Cardiac fibroblast (primary cell): ENCODE measurements around the gene MLC1.

Experiments used
- DNase-seq, 2 donors: peaks; one replicate each; pipeline versions ENCODE4 v3.0.0 to v3.0.0-alpha.2; 2010; ENCODE audit warnings: low read depth in 2 of 2
- H3K4me3 ChIP-seq, 2 donors: replicated peaks in 1 of 2; 1 replicate in 1 of 2; 2 replicates in 1 of 2; pipeline ENCODE4 v1.5.1; 2011; ENCODE audit warnings: low read depth in 2 of 2, low read length in 2 of 2, mild to moderate bottlenecking in 2 of 2, moderate library complexity in 1 of 2
- CTCF ChIP-seq: IDR thresholded peaks from one replicate; pipeline ENCODE4 v1.5.1; 2011; ENCODE audit warnings: low read depth, mild to moderate bottlenecking, low read length, inconsistent platforms

The MLC1 gene

DNA sequence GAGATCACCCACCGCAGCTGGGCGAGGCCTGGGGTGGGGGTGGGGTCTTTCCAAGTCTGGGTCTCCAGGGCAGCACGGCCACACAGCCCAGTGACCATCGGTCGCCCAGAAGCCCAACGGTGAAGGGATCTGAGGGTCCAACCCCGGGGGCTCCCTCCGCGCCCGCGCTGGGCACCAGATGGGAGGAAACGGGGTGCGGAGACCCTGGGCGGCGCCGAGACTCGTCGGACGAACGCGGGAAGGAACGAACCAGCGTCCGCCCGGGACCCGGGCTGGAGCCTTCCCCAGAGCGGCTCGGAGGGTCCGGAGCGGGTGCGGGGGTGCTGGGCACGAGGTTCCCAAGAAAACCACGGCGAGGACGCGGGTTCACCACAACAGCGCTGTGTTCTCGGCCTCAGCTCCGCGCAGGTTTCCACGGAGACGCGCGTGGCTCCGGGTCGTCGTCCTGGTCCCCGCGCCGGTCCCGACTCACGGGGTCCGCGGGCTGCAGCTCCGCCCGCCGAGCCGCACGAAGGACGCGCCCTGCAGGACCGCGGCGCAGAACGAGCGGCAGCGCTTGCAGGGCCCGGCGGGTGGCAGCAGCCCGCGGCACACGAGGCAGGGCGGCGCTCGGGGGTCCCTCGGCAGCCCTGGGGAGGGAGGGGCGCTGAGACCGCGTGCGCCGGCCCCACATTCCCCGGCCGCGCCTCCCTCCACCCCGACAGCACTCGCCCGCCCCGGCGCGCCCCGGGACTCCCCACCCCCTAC lies 70.4 kb downstream of the MLC1 start:
- no peak overlapping the region for H3K4me3 ChIP-seq
- no peak for DNase-seq
- TF ChIP-seq CTCF: no peak

GRCh38 chr22:50014053-50014501 lies 71.1 kb downstream of the MLC1 start:
- TF ChIP-seq CTCF: no peak
- no peak overlapping the region for H3K4me3 ChIP-seq
- no peak for DNase-seq

DNA sequence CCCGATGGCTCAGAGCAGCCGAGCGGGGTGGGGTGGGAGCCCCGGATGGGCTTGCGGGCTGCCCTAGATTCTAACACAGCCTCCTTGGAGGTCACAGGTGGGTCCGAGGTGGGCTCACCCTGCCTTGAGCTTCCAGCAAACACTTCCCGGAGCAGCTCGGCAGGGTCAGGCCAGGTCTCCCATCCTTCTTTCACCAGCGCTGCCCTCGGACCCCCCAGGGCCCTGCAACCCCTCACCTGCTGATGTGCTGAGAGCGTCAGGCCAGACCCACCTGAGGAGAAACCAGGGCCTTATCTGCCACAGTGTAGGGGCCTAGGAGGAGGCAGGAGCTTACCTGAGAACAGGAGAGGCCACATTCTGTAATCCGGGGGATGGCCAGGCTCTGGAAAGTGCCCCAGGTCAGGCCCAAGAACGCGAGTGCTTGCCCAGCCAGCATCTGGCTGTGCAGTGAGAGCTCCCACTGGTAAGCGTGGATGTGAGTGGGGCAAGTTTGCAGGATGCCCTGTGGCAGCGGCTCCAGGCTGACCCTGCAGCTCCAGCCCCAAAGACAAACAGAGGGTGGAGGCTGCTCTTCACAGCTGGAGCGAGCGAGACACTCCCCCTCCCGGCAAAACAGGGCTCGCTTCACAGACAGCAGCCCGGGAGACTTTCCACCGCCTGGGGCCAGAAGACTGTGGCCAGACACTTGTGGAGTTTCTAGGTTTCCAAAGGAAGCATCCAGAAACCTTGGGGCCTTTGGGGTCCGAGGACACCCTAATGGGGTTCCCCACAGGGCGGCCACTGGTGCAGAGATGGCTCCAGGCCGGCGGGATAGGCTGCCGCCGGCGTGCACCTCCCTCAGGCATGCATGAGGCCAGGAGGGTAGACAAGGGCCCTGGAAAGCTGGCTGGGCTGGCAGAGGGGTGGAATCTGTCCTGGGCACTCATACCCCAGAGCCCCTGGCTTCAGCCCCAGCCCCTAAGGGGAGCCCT lies 72.7 kb downstream of the MLC1 start, which contains the start of gene IL17REL:
IL17REL (minus strand) TSS at position 555 of the 971 bp plus-strand sequence; CDS start at position 436, 119 bp downstream.
- peak in 1 of 2 donors; percentile 39 for DNase-seq
- TF ChIP-seq CTCF: no peak
- no peak within 1 kb of the TSS for H3K4me3 ChIP-seq

DNA sequence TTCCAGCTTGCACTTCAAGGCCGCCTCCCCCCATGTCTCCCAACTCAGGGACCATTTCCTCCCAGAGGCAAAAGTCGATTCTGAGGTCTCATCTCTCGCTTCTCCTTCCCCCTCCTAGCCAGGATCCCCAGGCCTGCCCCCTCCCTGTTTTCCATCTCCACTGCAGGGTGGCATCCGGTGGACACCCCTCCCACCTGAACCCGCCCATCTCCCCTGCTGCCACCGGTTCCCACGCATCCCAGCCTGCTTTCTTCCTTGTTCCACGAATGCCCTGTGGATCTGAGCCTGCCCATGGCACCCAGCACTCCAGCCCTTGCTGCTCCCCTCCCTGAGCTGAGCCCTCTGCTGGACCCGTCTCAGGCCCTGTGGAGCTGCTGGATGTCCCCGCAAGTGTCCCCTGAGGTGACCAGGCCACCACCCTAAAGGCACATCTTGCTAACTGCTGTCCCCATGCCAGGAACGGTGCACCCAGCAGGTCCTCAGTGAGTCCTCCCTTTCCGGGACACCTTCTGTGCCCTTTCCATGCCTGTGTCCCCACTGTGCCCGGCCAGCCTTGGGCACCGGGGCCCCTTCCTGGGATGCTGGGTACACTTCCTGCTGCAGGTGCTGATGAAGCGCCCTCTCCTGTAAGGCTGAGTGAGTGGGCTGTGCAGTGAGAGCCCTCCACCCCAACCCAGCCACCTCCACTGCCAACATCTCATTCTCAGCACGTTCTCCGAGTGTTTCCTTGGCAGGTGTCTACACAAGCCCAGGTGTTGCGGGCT lies 73.6 kb downstream of the MLC1 start:
- no peak for TF ChIP-seq CTCF
- no peak for DNase-seq

DNA sequence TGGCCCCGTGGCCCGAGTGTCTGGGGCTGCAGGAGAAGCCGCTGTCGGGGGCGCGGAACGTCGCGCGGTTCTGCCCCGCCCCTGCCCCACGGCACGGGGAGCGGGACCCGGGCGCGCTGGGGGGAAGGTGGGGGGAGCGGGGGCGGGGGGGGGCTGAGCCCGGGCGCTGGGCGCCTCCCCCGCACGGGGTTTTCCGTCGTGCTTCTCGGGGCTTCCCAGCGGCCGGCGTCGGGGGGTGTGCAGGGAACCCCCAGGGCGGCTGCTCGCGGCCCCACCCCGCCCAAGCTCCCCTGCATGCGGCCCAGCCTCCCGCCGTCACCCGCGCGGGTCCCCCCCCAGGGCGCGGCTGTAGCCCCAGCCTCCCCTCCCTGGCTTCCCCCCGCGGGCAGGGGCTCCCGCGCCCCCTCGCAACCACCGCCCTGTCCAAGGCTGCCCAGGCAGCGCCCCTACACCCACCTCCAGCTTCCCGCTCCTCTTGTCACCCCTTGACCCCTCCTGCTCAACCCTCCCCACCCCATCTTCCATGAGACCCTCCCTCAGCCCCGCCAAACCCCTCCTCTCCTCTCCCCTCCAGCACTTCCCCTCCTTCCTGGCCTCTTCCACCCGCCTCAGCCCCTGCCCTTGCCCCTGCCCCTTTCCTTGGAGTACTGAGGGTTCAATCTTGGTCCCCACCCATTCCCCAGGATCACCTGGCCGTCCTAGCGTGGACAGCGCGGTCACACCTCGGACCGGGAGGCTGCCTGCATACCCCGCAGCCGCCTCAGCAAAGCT lies 74.4 kb downstream of the MLC1 start:
- TF ChIP-seq CTCF: no peak
- DNase-seq: no peak
- no peak overlapping the region for H3K4me3 ChIP-seq

More for the DNA sequence above, 73.6 kb downstream of the MLC1 start:
- no peak overlapping the region for H3K4me3 ChIP-seq
